ENCODE results near the gene TGFB3.
A peak's percentile ranks its signal among the peaks of the same experiment; 100 is the strongest.
"Not testable (repeated sequence)": the region's sequence is repeated elsewhere in the genome, so short reads cannot be mapped to it uniquely, and the experiment has no call there.

The TGFB3 gene
- 5.5 to 10.0 (median 7.5) reads per million in 4 experiments for total RNA-seq

GRCh38 chr14:75981426-75982265, at the start of gene TGFB3:
Gene TGFB3, minus strand, starts transcription at chr14:75981995. Its CDS starts 1,102 bp downstream, at chr14:75980893.
- DNase-seq, result peak; percentile 39

- no peak for DNase-seq
Observed at GRCh38 chr14:76024211-76024907, 42.6 kb upstream of the TGFB3 start.

- no peak for DNase-seq
Observed at GRCh38 chr14:76023757-76024156, 42.0 kb upstream of the TGFB3 start.

GRCh38 chr14:76022991-76023390, 41.2 kb upstream of the TGFB3 start:
- DNase-seq, result no peak

GRCh38 chr14:76019676-76020075, 37.9 kb upstream of the TGFB3 start:
- DNase-seq, result no peak

- DNase-seq, result no peak
Observed at GRCh38 chr14:76015668-76016067, 33.9 kb upstream of the TGFB3 start.

GRCh38 chr14:76015191-76015590, 33.4 kb upstream of the TGFB3 start:
- no peak for DNase-seq

GRCh38 chr14:76012354-76012753, 30.6 kb upstream of the TGFB3 start:
- no peak for DNase-seq

- DNase-seq, result no peak
Observed at GRCh38 chr14:76011930-76012329, 30.1 kb upstream of the TGFB3 start.

- DNase-seq, result not testable (repeated sequence)
Observed at GRCh38 chr14:76009627-76010026, 27.8 kb upstream of the TGFB3 start.

GRCh38 chr14:76007852-76008251, 26.1 kb upstream of the TGFB3 start:
- DNase-seq, result no peak

- DNase-seq, result no peak
Observed at GRCh38 chr14:76007379-76007778, 25.6 kb upstream of the TGFB3 start.

GRCh38 chr14:76006253-76006652, 24.5 kb upstream of the TGFB3 start:
- DNase-seq, result no peak

- no peak for DNase-seq
Observed at GRCh38 chr14:76002383-76002782, 20.6 kb upstream of the TGFB3 start.

- DNase-seq, result no peak
Observed at GRCh38 chr14:75999511-76000190, 17.9 kb upstream of the TGFB3 start.

GRCh38 chr14:75996488-75996887, 14.7 kb upstream of the TGFB3 start:
- no peak for DNase-seq

- no peak for DNase-seq
Observed at GRCh38 chr14:75995372-75996041, 13.7 kb upstream of the TGFB3 start.

GRCh38 chr14:75993567-75994041, 11.8 kb upstream of the TGFB3 start:
- no peak for DNase-seq

GRCh38 chr14:75991753-75992152, 10.0 kb upstream of the TGFB3 start:
- no peak for DNase-seq

GRCh38 chr14:75990297-75990696, 8.5 kb upstream of the TGFB3 start:
- no peak for DNase-seq

- DNase-seq, result no peak
Observed at GRCh38 chr14:75989134-75989533, 7.3 kb upstream of the TGFB3 start.

- DNase-seq, result no peak
Observed at GRCh38 chr14:75987201-75987970, 5.6 kb upstream of the TGFB3 start.
